H9 (cell line): ENCODE data around the gene SPAG7. TPM values are rescaled to one million over a fixed set of nuclear protein-coding genes. Genes with fewer than 3 reads are reported as not detected.

ENCODE experiments used
- DNase-seq: peaks from one replicate; pipeline ENCODE4 v3.0.0-alpha.2; 2017
- H2AFZ ChIP-seq: one replicate; pipeline ENCODE4 v1.6.1; 2013; ENCODE audit warnings: mild to moderate bottlenecking, low read length, control low read depth, moderate library complexity
- H2AK5ac ChIP-seq: 2 replicates; pipeline ENCODE4 v1.6.1; 2013; ENCODE audit warnings: low read length, control low read depth, mixed read lengths; ENCODE audit not compliant: insufficient read length
- H2BK120ac ChIP-seq: one replicate; pipeline ENCODE4 v1.6.1; 2013; ENCODE audit warnings: low read depth, mild to moderate bottlenecking, low read length, control low read depth, inconsistent platforms; ENCODE audit not compliant: poor library complexity, severe bottlenecking
- H2BK12ac ChIP-seq: 2 replicates; pipeline ENCODE4 v1.6.1; 2013; ENCODE audit warnings: low read length, control low read depth, mixed read lengths, low read depth; ENCODE audit not compliant: insufficient read length
- H2BK15ac ChIP-seq: 2 replicates; pipeline ENCODE4 v1.6.1; 2013; ENCODE audit warnings: low read depth, low read length, control low read depth
- H2BK20ac ChIP-seq: one replicate; pipeline ENCODE4 v1.6.1; 2013; ENCODE audit warnings: low read depth, mild to moderate bottlenecking, low read length, control low read depth, inconsistent platforms; ENCODE audit not compliant: poor library complexity, severe bottlenecking
- H2BK5ac ChIP-seq: 2 replicates; pipeline ENCODE4 v1.6.1; 2013; ENCODE audit warnings: low read length, control low read depth, mixed read lengths; ENCODE audit not compliant: insufficient read length
- H3K14ac ChIP-seq: 2 replicates; pipeline ENCODE4 v1.6.1; 2013; ENCODE audit warnings: low read length, control low read depth; ENCODE audit not compliant: insufficient read depth
- H3K18ac ChIP-seq: 2 replicates; pipeline ENCODE4 v1.6.1; 2013; ENCODE audit warnings: low read depth, mild to moderate bottlenecking, mixed read lengths, low read length, control low read depth; ENCODE audit not compliant: insufficient read length
- H3K23ac ChIP-seq: 2 replicates; pipeline ENCODE4 v1.6.1; 2013; ENCODE audit warnings: low read length, control low read depth, mixed read lengths, low read depth; ENCODE audit not compliant: insufficient read length
- H3K23me2 ChIP-seq: 2 replicates; pipeline ENCODE4 v1.6.1; 2013; ENCODE audit warnings: low read depth, mild to moderate bottlenecking, mixed read lengths, low read length, control low read depth; ENCODE audit not compliant: insufficient read length, poor library complexity, severe bottlenecking
- H3K27ac ChIP-seq: 2 replicates; pipeline ENCODE4 v1.5.1; 2013; ENCODE audit warnings: low read length, control low read depth, mixed read lengths, low read depth; ENCODE audit not compliant: insufficient read length
- H3K27me3 ChIP-seq: 2 replicates; pipeline ENCODE4 v1.6.1; 2013; ENCODE audit warnings: low read length, control low read depth, inconsistent platforms; ENCODE audit not compliant: insufficient read depth
- H3K4ac ChIP-seq: 2 replicates; pipeline ENCODE4 v1.6.1; 2013; ENCODE audit warnings: low read depth, mild to moderate bottlenecking, control low read depth, inconsistent platforms, low read length, moderate library complexity
- H3K4me1 ChIP-seq: 2 replicates; pipeline ENCODE4 v1.6.1; 2013; ENCODE audit warnings: low read length, control low read depth, inconsistent platforms; ENCODE audit not compliant: insufficient read depth
- H3K4me2 ChIP-seq: 2 replicates; pipeline ENCODE4 v1.6.1; 2013; ENCODE audit warnings: low read length, control low read depth, mixed read lengths; ENCODE audit not compliant: insufficient read length, insufficient read depth
- H3K56ac ChIP-seq: 2 replicates; pipeline ENCODE4 v1.6.1; 2013; ENCODE audit warnings: low read depth, mild to moderate bottlenecking, mixed read lengths, low read length, control low read depth; ENCODE audit not compliant: insufficient read length
- H3K79me1 ChIP-seq: 2 replicates; pipeline ENCODE4 v1.6.1; 2013; ENCODE audit warnings: low read depth, mild to moderate bottlenecking, moderate library complexity, low read length, control low read depth, inconsistent platforms; ENCODE audit not compliant: insufficient read depth, poor library complexity, severe bottlenecking
- H3K79me2 ChIP-seq: 2 replicates; pipeline ENCODE4 v1.6.1; 2013; ENCODE audit warnings: low read length, control low read depth, inconsistent platforms; ENCODE audit not compliant: insufficient read depth
- H3K9ac ChIP-seq: 2 replicates; pipeline ENCODE4 v1.6.1; 2013; ENCODE audit warnings: low read length, control low read depth, mixed read lengths; ENCODE audit not compliant: insufficient read length; ENCODE audit errors: extremely low read depth
- H3K9me3 ChIP-seq: one replicate; pipeline ENCODE4 v1.6.1; 2013; ENCODE audit warnings: low read depth, low read length, inconsistent platforms; ENCODE audit not compliant: control insufficient read depth
- H3T11ph ChIP-seq: one replicate; pipeline ENCODE4 v1.6.1; 2013; ENCODE audit warnings: mild to moderate bottlenecking, low read length, control low read depth, inconsistent platforms
- H4K20me1 ChIP-seq: one replicate; pipeline ENCODE4 v1.6.1; 2013; ENCODE audit not compliant: control insufficient read depth, insufficient read length, insufficient read depth
- H4K5ac ChIP-seq: 2 replicates; pipeline ENCODE4 v1.6.1; 2013; ENCODE audit warnings: low read depth, mild to moderate bottlenecking, mixed read lengths, low read length, control low read depth; ENCODE audit not compliant: insufficient read length
- H4K8ac ChIP-seq: replicated peaks from 2 replicates; pipeline ENCODE4 v1.6.1; 2013; ENCODE audit warnings: low read length, control low read depth, mixed read lengths, low read depth; ENCODE audit not compliant: insufficient read length
- H4K91ac ChIP-seq: 2 replicates; pipeline ENCODE4 v1.6.1; 2013; ENCODE audit warnings: low read depth, mild to moderate bottlenecking, moderate library complexity, mixed read lengths, low read length, control low read depth; ENCODE audit not compliant: insufficient read length
- H3K27ac Mint-ChIP-seq, 3 experiments: 2 replicates in 2 of 3; 3 replicates in 1 of 3; pipeline ENCODE4 v1.8.0; 2020 to 2021; ENCODE audit warnings: mixed read lengths in 3 of 3, mild to moderate bottlenecking in 1 of 3, moderate library complexity in 1 of 3
- H3K27me3 Mint-ChIP-seq: 2 replicates; pipeline ENCODE4 v1.8.0; 2021; ENCODE audit warnings: low read depth, mild to moderate bottlenecking, moderate library complexity, mixed read lengths
- H3K36me3 Mint-ChIP-seq, 3 experiments: 2 replicates in 2 of 3; 3 replicates in 1 of 3; pipeline ENCODE4 v1.8.0; 2020 to 2021; ENCODE audit warnings: low read depth in 3 of 3, mixed read lengths in 3 of 3; ENCODE audit not compliant: insufficient read depth in 1 of 3
- H3K4me1 Mint-ChIP-seq, 2 experiments: 2 replicates each; pipeline ENCODE4 v1.8.0; 2020; ENCODE audit warnings: mixed read lengths in 2 of 2
- H3K4me3 Mint-ChIP-seq, 2 experiments: 2 replicates in 1 of 2; 3 replicates in 1 of 2; pipeline ENCODE4 v1.8.0; 2020 to 2021; ENCODE audit warnings: mild to moderate bottlenecking in 2 of 2, mixed read lengths in 2 of 2, moderate library complexity in 1 of 2
- H3K9me3 Mint-ChIP-seq, 2 experiments: 2 replicates in 1 of 2; 3 replicates in 1 of 2; pipeline ENCODE4 v1.8.0; 2020; ENCODE audit warnings: mild to moderate bottlenecking in 2 of 2, mixed read lengths in 2 of 2, moderate library complexity in 1 of 2
- CTCF ChIP-seq: fragments of 200-600 bp; sonication (generic); conservative IDR thresholded peaks from 3 replicates; pipeline ENCODE4 v1.8.0; 2021; ENCODE audit warnings: antibody characterized with exemption, mild to moderate bottlenecking
- WGBS: extraction: QIAGEN DNeasy Blood & Tissue Kit; methylation state at CpG from one replicate; pipeline ENCODE4 v1.1.7; 2013; ENCODE audit warnings: missing lambda C conversion rate, low lambda C conversion rate, mixed read lengths; ENCODE audit not compliant: insufficient read length; ENCODE audit errors: extremely low coverage; 5-methylcytosine and 5-hydroxymethylcytosine counted together
- total RNA-seq: library from RNA; stranded (reverse); gene quantifications from 2 replicates; pipeline ENCODE4 v1.2.1, GENCODE V29; 2021

SPAG7 gene
- total RNA-seq, 1 experiment from 2014 or later, result 102 TPM

GRCh38 chr17:4944554-4945175 lies 23.0 kb downstream of the SPAG7 start:
- Histone ChIP-seq H4K91ac (no peak overlapping the region), H2BK15ac (no peak overlapping the region), H2BK5ac (no peak overlapping the region), H3K27me3 (no peaks in the 10 kb centered on the region), H3K18ac (no peak overlapping the region), H2AK5ac (no peak overlapping the region), H2BK120ac (no peak overlapping the region), H2BK12ac (no peak overlapping the region), H3K79me1 (peaks cover 4% of the 10 kb centered on the region), H4K5ac (no peak overlapping the region), H3K79me2 (peaks cover 15% of the 10 kb centered on the region; the same call in 1 of the 2 replicates), H3K9ac (no peak overlapping the region), H3K4ac (no peak overlapping the region), H2BK20ac (no peak overlapping the region), H4K20me1 (no peaks in the 10 kb centered on the region), H3K23me2 (peaks cover 19% of the 10 kb centered on the region), H3K27ac (peak overlapping the region; percentile 5), H3K23ac (no peak overlapping the region), H3K56ac (no peak overlapping the region), H3K4me1 (no peaks in the 10 kb centered on the region), H3K4me2 (no peak overlapping the region), H2AFZ (no peak overlapping the region), H3K14ac (no peak overlapping the region), H3K9me3 (no peaks in the 10 kb centered on the region), H4K8ac (no peak overlapping the region), H3T11ph (no peak overlapping the region)
- H3K27me3 Mint-ChIP-seq, result peaks cover 6% of the 10 kb centered on the region
- H3K4me3 Mint-ChIP-seq, result peak overlapping the region; percentile 7 to 16; a peak in 3 of 5 replicates
- H3K4me1 Mint-ChIP-seq, result peaks cover 28 to 33% of the 10 kb centered on the region in 2 experiments
- DNase-seq, result peak; percentile 44
- H3K9me3 Mint-ChIP-seq, result peaks cover 0 to 2% of the 10 kb centered on the region in 2 experiments; a peak in 2 of 5 replicates
- peaks cover 32 to 67% (median 53%) of the 10 kb centered on the region in 3 experiments for H3K36me3 Mint-ChIP-seq
- peak overlapping the region; percentile 83 to 92 (median 91); a peak in 5 of 7 replicates for H3K27ac Mint-ChIP-seq
- WGBS, result no CpG with 5 or more reads among the region's 8 CpGs
- TF ChIP-seq CTCF, result no peak
